HG03558 (cell line): ENCODE data around the gene CITED1.
"Not testable (repeated sequence)": the region's sequence is repeated elsewhere in the genome, so short reads cannot be mapped to it uniquely, and the experiment has no call there.

ENCODE experiments used
- ATAC-seq: cut with Tn5 transposase; IDR thresholded peaks from one replicate; pipeline ENCODE4 v1.9.1; 2021; ENCODE audit warnings: moderate number of reproducible peaks; ENCODE audit not compliant: unreplicated experiment; ENCODE audit errors: extremely low read depth

Gene CITED1, protein sequence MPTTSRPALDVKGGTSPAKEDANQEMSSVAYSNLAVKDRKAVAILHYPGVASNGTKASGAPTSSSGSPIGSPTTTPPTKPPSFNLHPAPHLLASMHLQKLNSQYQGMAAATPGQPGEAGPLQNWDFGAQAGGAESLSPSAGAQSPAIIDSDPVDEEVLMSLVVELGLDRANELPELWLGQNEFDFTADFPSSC

DNA sequence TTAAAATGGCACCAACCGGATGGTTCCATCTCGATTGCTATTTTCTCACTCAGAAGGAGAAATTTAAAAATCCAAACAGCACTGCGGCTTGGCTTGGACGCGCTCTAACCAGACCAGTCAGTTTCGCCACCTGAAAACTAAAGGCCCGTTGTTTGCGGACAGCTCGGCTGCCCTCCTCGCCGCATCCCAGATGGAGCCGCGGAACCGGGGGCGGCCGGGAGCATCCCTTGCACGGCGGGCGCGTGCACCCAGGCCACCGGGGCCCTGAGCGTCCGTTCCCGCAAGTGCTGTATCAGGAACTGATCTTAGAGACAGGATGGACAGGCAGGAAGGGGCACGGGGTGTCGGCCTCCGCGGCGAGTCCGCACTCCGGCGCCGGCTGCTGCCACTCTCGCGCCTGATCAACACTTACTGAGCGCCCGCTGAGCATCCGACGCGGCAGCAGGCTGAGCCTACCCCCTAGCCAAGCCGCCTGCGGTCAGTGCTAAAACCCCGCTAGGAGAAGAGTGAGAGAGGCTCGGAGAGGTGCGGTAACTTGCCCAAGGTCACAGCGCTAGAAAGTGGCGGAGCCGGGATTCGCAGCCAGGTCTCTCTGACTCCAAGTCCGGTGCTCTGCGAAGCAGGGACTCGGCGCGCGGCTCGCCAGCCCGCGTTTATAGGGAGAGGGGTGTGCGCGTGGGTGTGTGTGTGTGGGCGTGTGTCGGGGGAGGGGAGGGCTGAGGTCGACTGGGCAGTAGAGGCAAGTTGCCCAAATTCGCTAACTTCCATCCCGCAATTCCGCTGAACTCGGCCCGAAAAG lies at the start of gene CITED1:
Gene CITED1 (minus strand): TSS at position 629 of the 799 bp plus-strand sequence. CDS start 3,045 bp downstream, outside the sequence.
- no peak for ATAC-seq

DNA sequence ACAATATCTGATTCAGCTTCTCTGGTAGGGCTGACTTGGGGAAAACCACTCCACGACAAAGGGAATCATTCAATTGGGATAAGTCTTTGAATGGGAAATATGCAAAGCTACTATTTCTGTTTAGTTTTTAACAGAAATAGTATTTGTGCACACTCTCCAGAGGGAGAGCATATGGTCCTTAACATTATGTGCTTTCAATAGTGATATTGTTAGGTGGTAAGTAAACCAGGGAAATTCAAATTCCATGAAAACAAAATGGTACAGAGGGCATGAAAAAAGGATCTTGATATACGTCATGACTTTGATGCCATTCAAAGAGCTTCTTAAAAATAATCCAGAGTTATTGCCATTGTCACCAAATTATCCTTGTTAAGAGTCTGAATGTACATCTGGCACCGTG lies 47.1 kb upstream of the CITED1 start:
- ATAC-seq = no peak

DNA sequence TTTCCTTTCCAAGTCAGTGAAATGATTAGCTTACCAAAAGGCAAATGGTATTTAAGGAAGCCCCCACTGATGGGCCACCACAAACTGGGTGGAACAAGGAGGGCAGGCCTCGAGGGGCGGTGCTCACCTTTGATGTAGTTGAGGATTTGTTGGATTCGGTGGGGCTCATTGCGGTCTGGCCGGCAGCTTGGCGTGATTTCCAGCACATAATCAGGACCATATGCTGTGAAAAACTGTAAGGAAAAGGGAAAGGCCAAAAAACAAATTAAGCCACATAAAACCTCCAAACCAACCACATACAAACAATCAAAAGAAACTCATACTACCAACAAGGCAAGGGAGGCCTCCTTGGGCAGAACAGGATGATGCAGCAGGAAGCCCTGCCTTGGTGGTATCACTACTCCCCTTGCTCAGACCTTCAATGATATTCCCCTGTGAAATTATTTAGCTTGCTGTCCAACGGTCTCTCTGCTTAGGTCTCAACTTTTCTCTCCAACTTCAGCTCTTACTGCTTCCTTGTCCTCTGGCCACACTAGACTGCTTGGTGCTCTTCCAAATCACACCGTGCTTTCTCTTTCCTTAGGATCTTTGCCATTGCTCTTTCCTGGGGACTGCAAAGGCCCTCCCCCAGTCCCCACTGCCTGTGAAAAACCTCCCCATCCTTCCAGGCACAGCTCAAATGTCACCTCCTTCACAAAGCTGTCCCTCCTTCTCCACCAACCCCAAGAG lies 46.1 kb upstream of the CITED1 start:
- no peak for ATAC-seq

DNA sequence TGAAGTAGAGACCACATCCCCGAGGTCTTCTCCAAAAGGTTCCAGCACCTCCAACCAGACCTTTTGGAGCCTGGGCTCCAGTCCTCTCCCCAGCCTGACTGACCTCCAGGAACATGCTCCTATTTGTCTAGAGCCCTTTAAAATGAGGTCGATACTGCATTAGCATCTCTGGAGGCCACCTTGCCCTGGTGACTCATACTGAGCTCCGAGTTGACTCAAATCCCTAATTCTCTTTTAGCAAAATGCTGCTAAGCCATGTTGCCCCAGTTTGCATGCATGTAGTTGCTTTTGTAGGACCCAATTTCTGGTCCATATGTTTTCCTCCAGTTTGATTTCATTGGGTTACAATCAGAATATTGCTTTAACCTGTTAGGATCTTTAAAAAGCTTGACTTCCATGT lies 43.5 kb upstream of the CITED1 start:
- peak; percentile 82 for ATAC-seq

DNA sequence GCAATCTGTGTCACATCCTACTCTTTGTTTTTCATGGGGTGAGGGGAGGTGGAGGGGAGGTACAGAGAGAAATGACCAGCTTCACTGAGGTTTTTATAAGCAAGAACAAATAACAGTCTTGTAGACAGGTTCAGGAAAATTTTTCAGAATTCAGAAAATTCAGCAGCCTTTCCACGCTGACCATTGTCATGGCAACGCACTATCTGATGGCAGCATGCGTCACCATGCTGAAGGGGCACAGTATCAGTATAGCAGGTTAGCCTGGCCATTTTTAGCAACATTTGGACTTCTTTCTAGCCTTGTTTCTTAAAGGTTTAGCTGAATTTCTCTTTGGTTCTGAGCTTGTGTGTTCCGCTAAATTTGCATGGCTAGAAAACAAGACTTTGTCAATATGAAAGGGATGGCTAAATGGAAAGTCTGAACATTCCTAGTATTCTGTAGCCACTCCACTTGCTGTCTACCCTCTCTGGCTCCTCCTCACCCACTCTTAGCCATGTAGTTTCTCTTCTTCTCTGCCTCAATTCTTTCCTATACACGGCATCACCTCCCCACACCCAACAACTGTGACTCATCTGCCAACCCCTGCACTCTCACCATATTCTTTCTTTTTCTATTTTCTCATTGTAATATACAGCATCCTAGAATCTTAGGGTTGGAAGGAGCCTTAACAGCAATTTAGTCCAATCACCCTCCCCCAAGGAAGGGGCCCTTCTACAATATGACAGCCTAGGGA lies 42.7 kb upstream of the CITED1 start:
- ATAC-seq = no peak

DNA sequence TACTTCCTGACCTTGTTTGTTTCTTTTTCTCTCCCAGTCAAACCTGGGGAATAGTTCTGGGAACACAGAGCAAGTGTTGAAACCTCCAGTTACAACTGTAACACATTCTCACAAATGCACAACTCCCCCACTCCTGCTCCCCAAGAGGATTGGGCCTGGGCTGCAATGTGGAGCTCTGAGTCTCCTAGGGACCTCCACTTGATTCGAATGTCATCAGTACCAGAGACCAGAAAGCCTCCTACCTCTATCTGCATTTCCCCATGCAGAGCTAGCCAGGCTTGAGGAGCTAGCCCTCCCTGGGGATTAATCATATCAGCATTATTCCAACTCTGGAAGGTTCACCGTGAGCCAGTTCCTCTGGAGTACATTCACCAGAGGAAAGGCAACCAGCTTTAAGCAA lies 41.7 kb upstream of the CITED1 start:
- ATAC-seq = no peak

DNA sequence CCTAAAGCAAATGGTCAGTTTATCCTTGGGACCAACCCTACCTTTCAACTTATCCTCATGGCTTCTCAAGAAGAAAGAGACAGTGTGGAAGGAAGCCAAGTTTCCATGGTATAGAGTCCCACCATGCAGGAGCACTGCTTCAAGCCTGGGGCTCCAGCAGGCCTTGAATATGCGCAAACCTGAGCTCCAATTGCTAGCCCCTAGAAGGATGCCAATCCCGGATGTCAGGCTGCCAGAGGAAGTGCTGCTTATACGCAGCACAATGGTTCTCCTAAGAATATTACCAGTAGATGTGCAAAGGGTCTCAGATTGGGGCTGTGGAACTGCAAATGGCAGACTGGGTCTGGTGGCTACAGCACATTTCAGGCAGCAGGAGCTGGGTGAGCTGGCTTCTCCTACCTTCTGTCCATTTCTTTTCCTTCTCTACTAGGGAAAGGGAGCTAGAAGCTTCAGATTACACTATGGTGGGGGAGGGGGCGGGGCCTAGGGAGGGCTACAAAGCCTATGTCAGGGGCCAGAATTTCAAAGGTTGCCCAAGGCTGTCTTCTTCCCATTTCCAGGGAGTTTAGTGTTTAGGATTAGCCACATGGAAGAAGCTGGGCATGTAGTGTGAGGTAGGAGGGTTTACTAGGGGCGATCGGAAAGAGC lies 40.7 kb upstream of the CITED1 start:
- ATAC-seq = no peak

DNA sequence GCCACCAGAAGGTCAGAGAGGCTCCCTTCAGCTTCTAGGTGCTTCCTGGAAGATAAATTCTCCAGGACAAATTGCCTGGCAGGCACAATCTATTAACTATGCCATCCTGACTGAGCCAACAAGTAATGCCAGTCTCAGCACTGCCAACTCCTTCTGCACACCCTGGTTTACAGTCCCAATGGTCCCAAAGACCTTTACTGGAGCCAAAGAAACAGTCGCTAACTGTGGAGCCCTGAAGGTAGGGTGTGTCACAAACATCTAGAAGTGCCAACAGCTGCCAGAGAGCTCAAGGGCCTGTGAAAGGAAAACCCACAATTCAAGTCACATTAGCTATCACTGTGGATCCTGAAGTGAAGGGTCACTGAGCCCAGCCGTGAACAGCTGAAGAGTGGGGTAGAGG lies 34.9 kb upstream of the CITED1 start:
- ATAC-seq = no peak

DNA sequence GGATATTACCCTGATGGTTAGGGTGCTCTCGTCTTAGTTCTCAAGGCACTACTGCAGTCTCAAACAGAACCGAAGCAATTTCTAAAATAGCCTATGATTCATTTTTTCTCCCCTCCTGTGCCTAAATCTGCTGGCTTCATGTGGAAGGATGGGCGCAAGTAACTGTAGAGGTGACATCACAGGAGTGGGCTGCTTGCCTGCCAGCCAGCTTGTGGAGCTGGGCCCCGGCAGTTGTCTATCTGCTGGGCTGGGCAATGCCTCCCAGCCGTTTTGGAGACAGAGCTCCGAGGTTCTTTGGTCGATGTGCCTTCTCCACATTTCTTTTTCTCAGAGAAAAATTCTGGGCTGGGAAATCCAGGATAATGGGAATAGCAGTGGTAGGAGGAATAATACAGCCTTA lies 34.3 kb upstream of the CITED1 start:
- no peak for ATAC-seq

DNA sequence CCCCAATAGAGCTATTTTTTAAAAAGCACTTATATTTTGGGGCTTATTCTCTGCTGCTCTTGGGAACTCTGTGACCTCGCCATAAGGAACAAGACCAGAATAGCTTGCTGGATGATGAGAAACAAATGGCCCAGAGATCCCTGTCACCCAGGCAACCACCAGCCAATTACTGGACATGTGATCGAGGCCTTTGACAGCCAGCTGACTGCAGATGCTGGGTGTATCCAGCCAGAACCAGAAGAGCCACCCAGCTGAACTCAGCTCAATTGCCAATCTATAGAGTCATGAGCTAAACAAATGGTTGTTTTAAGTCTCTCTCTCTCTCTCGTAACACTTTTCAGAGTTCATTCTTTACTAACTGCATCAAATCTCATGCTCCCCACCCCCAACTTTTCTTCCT lies 24.4 kb upstream of the CITED1 start:
- no peak for ATAC-seq

DNA sequence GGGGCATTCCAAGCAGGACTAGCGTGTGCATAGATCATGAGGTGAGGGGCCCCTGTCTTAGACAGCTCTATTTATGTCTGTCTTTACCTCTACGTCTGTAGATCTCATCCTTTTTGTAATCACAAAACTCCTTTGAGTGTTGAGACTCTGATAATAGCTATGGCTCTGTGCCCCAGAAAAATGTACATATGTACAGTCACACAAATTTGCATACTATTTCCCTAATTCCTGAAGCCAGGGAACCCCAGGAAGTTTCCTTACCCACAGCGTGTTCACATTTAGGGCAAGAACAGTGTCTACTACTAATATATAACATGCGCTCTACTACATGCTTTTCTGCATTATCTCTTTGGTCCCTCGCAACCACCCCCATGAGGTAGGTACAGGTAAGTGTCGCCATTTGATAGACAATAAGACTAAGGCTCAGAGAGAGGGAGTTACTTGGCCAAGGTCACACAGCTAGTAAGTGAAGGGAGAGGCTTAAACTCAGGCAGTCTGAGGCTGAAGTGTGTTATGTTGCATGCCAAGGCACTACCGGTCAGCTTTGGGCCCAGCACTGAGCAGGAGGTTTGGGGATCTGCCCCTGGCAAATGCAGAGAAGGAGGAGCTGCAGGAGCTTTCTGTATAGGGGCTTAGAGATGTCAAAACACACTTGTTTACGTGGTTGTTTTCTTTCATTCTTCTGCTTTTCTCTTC lies 21.0 kb upstream of the CITED1 start:
- ATAC-seq = no peak

DNA sequence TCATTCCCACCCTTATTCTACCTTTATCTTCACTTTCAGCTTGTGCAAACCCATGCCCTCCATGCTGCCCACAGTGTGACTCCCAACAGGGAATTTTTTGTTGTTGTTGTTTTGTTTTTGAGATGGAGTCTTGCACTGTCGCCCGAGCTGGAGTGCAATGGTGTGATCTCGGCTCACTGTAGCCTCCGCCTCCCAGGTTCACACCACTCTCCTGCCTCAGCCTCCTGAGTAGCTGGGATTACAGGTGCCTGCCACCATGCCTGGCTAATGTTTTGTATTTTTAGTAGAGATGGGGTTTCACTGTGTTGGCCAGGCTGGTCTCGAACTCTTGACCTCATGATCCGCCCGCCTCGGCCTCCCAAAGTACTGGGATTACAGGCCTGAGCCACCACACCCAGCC lies 13.9 kb upstream of the CITED1 start:
- ATAC-seq = not testable (repeated sequence)

DNA sequence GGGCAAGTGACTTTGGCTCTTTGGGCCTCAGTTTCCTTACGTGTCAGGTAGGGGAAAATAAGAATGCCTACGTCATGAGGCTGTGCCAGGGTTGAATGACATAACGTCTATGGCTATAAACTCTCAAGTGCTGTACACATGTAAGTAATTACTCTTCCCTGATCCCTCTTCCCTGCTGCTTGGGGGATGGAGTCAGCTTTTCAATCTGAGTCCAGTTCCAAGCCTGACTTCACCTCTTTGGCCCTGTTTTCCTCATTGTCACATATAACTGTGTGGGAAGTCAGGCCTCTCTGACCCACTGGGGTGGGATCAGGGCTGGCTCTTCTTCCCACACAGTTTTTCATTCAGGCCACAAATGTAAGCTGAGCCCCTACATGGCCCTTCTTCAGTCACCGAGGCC lies 11.4 kb upstream of the CITED1 start:
- no peak for ATAC-seq

DNA sequence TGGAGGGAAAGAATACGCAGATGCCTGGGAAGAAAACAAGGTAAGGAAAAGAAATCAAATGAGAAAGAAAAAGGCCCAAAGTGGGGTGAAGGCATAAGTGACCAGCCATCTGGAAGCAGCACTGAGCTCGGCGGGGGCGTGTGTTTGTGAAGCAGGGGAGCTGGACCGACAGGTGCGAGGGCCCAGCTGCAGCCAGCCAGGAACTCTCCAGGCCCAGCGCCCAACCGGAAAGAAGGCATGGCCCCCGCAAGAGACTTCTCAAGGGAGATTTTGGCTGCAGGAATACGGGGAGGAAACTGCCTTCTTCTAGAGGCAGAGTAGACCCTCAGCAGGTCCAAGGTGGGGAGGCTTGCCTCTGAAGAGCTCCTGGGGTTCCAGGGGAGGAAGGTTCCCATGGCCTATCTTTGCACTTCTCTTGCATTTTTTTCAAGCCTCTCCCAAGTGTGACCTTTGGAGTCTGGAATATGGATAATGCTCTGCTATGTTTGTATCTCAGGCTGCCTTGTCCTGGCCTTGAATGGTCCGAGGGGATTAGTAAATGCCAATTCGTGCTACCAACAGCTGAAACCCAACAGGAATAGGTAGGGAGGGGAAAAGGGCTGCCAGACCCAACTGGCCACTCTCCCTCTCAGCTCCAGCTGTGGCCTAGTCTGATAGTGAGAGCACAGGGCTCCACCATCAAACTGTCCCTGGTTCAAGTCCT lies 10.8 kb upstream of the CITED1 start:
- no peak for ATAC-seq

DNA sequence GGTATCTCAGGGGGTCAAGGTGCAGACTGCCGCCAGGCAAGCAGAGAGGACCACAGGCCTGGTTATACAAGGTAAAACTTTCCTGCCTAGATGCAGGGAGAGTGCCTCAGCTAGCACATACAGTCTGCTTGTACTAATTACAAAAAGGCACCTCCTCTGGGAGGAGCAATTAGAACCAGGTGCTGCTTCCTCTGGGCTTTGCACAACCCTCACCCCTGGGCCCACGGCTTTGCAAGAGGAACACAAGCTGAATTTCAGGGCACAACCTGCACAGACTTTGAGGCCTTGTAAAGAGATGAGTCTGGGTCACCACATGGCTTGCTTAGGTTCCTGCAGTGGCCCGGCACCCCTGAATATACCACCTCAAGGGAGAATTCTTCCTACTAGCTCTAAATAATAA lies 9.2 kb upstream of the CITED1 start:
- ATAC-seq = no peak

DNA sequence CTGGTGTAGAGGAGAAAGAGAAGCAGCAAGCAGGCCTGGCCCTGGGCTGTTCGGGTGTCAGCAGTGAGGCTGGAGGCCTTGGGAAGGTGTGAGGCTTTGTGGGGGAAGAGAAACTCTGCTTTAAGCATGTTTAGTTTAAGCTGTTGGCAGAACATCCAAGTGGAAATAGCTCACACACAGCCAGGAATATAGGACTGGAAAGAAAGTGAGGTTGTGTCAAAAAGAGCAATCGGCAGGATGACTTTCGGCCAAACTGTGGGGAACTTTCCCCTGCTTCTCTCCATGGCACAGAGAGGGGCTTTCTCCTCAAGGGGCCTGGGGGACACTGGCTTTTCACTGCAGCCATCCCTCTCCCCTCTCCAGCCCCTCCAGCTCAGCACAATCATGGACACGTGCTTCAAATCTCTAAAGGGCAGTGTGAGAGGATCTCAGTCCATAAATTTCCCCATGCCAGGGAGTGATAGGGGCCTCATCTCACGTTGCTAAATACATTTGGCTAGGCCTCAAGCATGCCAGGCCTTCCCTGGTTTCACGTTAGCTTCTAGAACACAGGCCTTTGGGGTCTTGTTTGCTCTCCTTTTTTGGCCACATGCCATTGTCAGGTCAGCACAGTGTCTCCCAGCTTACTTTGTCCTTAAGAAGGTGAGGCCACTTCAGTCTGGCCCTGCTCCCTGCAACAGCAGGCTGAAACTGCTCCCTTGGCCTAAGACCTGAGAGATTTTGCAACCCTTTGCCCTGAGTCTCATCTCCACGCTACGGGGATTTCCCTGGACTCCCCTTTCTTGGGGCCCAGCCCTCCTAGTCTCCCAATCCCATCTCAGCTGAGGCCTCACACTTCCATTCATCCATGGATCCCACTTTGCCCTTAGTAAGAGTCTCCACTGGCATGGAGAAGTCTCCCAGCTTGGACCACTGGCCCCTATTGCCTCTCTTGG lies 8.3 kb upstream of the CITED1 start:
- ATAC-seq = no peak

DNA sequence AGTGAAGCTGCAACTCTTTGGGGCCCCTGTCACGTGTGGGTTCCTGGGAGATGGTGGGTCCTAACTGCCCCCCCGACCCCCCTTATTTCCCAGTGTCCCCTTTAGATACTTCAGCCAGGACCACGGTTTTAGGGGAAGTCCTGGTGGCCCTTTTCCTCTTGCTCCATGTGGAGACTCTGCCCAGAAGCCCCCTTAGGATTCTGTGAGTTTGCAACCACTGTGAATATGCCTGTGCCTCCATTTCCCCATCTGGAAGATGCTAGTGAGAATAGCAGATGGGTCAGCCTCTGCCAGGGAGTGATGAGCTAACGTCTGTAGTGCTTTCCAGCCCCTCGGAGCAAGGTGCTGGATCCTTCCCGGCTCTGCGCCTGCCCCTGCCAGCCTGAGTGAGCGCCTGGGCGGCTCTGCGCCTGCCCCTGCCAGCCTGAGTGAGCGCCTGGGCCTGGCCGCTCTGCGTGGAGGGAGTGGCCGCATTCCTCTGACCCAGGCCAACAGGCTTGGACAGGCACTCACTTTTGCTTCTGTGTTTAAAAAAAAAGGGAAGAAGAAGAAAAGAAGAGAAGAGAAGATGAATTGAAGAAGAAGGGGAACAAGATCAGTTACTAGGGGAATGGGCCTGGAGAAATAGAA lies 6.7 kb upstream of the CITED1 start:
- ATAC-seq = no peak
